Nephron (organoid): ENCODE results near the gene DAPP1.

Source experiments
- H3K27ac Mint-ChIP-seq, 3 experiments: 2 replicates each; pipeline ENCODE4 v1.8.0; 2020; ENCODE audit warnings: mixed read lengths in 3 of 3, mild to moderate bottlenecking in 2 of 3, moderate library complexity in 1 of 3
- H3K27me3 Mint-ChIP-seq: 2 replicates; pipeline ENCODE4 v1.8.0; 2021; ENCODE audit warnings: low read depth, mild to moderate bottlenecking, moderate library complexity, mixed read lengths
- H3K36me3 Mint-ChIP-seq: 2 replicates; pipeline ENCODE4 v1.8.0; 2020; ENCODE audit warnings: low read depth, mixed read lengths
- H3K4me1 Mint-ChIP-seq: 2 replicates; pipeline ENCODE4 v1.8.0; 2020; ENCODE audit warnings: mixed read lengths
- H3K4me3 Mint-ChIP-seq, 3 experiments: 2 replicates each; pipeline ENCODE4 v1.8.0; 2020; ENCODE audit warnings: mild to moderate bottlenecking in 3 of 3, mixed read lengths in 3 of 3, moderate library complexity in 2 of 3
- H3K9me3 Mint-ChIP-seq: 2 replicates; pipeline ENCODE4 v1.8.0; 2020; ENCODE audit warnings: mixed read lengths
- TF ChIP-seq, protein P1 (sequence below), 3 experiments: fragments of 200-600 bp; sonication (generic); IDR thresholded peaks; one replicate each; pipeline ENCODE4 v1.5.0; 2021; ENCODE audit warnings: antibody characterized with exemption in 3 of 3; ENCODE audit not compliant: unreplicated experiment in 3 of 3

DAPP1 gene

DNA sequence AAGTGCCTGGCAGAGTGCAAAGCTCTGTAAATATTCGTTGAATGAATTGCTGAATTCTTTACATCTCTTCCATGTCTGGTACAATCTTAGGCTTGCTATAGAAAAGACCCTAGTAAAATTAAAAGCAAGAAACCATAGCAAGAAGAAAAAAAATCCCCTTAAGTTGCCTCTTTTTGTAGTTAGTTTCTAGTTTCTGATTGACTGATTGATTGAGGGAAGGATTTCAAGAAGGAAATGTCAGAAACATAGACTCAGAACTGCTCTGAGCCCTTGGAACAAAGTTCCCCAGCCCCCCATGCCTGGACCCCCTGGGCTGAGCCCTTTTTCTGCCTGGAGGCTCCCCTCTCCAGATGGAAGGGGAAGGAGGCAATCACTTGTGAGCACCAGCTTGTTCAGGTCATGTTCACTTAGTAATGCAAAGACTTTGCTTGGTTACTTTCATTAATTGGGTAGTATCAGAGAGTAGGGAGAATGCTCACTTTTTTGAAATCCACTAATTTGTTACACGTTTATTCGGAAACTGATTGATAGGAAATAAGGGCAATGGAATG is 35.6 kb downstream of the DAPP1 start:
- no peak overlapping the region for H3K4me3 Mint-ChIP-seq
- no peaks in the 10 kb centered on the region for H3K36me3 Mint-ChIP-seq
- H3K4me1 Mint-ChIP-seq, result no peaks in the 10 kb centered on the region
- no peaks in the 10 kb centered on the region for H3K9me3 Mint-ChIP-seq
- no peaks in the 10 kb centered on the region for H3K27me3 Mint-ChIP-seq
- no peak overlapping the region for H3K27ac Mint-ChIP-seq
- TF ChIP-seq, protein P1, sequence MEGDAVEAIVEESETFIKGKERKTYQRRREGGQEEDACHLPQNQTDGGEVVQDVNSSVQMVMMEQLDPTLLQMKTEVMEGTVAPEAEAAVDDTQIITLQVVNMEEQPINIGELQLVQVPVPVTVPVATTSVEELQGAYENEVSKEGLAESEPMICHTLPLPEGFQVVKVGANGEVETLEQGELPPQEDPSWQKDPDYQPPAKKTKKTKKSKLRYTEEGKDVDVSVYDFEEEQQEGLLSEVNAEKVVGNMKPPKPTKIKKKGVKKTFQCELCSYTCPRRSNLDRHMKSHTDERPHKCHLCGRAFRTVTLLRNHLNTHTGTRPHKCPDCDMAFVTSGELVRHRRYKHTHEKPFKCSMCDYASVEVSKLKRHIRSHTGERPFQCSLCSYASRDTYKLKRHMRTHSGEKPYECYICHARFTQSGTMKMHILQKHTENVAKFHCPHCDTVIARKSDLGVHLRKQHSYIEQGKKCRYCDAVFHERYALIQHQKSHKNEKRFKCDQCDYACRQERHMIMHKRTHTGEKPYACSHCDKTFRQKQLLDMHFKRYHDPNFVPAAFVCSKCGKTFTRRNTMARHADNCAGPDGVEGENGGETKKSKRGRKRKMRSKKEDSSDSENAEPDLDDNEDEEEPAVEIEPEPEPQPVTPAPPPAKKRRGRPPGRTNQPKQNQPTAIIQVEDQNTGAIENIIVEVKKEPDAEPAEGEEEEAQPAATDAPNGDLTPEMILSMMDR (IDR thresholded peaks at IDR 0.05; ENCODE audit: unreplicated experiment in 3 of 3), result no peak

DNA sequence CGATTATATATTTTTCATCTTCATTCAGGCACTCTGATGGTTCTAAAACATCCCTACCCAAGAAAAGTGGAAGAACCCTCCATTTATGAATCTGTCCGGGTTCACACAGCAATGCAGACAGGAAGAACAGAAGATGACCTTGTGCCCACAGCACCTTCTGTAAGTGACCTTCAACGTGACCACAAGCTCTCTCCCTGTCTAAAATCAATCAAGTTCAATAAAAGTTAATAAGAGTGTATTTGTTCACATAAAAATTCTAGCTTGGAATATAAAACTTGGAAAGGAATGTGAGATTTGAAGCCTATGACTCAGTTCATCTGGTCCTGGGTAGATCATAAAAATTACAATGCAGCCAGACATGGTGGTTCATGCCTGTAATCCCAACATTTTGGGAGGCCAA is 36.6 kb downstream of the DAPP1 start:
- Mint-ChIP-seq H3K9me3 (no peaks in the 10 kb centered on the region), H3K4me1 (no peaks in the 10 kb centered on the region), H3K36me3 (no peaks in the 10 kb centered on the region), H3K4me3 (no peak overlapping the region), H3K27me3 (no peaks in the 10 kb centered on the region), H3K27ac (no peak overlapping the region)
- TF ChIP-seq, protein P1 (IDR thresholded peaks at IDR 0.05; ENCODE audit: unreplicated experiment in 3 of 3), result no peak

DNA sequence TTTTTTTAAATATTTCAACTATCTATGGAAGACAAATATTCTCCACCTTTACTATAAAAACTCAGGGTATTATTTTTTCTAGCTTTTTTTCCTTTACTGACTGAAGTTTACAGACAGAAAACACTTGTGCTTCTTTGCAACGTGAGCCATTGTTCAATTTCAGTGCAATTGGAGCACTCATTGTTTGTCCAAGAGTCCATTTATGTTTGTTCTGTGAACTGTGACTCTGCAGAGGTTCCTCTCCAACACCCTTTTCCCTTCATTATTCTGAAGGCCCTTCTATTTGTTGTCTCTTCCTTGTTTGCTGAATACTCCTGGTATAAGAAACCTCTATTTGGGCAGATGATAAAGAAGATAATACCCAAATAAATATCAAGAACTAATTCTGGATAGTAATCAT is 37.4 kb downstream of the DAPP1 start:
- Mint-ChIP-seq H3K9me3 (no peaks in the 10 kb centered on the region), H3K27me3 (no peaks in the 10 kb centered on the region)

DNA sequence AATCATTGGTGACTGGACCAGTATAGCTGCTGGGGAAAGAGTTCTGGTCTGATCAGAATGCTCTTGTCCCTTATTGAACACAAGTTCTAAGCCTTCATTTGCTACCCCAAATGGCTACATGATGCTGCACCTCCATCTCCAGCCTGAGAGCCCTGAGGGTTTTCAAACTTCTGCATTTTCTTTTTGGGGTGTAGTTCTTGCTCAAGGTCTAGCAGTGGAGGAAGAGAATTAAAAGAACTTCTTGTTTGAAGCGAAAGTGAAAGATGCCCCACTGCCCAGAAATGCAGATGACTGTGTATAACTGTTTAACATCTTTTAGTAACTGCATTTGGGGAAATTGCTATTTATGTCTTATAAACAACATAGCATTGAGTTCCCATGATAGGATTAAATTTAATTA is 39.1 kb downstream of the DAPP1 start:
- TF ChIP-seq, protein P1 (IDR thresholded peaks at IDR 0.05; ENCODE audit: unreplicated experiment in 3 of 3), result no peak
- H3K9me3 Mint-ChIP-seq, result no peaks in the 10 kb centered on the region

More for the DNA sequence above, 37.4 kb downstream of the DAPP1 start:
- Mint-ChIP-seq H3K27ac (no peak overlapping the region), H3K36me3 (no peaks in the 10 kb centered on the region), H3K4me3 (no peak overlapping the region), H3K4me1 (no peaks in the 10 kb centered on the region)
- TF ChIP-seq, protein P1 (IDR thresholded peaks at IDR 0.05; ENCODE audit: unreplicated experiment in 3 of 3), result no peak

DNA sequence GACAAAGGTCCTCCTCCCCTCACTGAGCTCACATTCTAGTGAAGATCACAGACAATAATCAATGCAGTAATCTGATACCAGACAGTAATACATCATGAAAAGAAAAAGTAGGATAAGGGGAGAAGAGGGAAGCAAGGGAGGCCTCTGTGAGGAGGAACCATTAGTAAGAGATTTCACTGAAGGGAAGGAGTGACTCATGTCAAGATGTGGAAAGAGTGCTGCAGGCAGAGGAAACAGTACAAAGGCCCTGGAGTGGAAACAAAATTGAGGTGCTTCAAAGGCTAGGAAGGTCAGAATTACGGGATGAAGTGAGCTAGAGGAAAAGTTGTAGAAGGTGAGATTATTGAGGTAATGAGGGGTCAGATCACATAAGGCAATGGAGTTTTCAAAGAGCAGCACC is 39.5 kb downstream of the DAPP1 start:
- TF ChIP-seq, protein P1 (IDR thresholded peaks at IDR 0.05; ENCODE audit: unreplicated experiment in 3 of 3), result no peak

More for the DNA sequence above, 39.1 kb downstream of the DAPP1 start:
- Mint-ChIP-seq H3K36me3 (no peaks in the 10 kb centered on the region), H3K27ac (no peak overlapping the region), H3K4me1 (no peaks in the 10 kb centered on the region), H3K4me3 (no peak overlapping the region), H3K27me3 (no peaks in the 10 kb centered on the region)

DNA sequence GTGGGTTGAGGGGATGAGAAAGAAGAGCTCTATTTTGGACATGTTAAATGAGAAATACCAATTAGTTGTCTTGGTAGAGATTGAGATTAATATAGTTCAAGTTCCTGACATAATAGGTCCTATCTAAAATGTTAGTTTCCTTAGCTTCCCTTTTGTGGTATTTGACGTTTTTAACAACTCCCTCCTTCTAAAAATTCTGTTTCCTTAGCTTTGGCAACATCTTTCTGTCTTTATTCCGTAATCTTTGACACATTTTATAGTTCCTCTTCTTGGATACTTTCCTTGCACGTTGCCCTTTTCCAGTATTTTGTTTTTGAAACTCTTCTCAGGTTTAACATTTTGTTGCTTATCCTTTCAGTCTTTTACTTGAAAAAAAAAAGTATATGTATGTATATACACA is 40.7 kb downstream of the DAPP1 start:
- Mint-ChIP-seq H3K9me3 (no peaks in the 10 kb centered on the region), H3K36me3 (no peaks in the 10 kb centered on the region), H3K27me3 (no peaks in the 10 kb centered on the region), H3K4me3 (no peak overlapping the region), H3K4me1 (no peaks in the 10 kb centered on the region), H3K27ac (no peak overlapping the region)
- TF ChIP-seq, protein P1 (IDR thresholded peaks at IDR 0.05; ENCODE audit: unreplicated experiment in 3 of 3), result no peak

More for the DNA sequence above, 39.5 kb downstream of the DAPP1 start:
- Mint-ChIP-seq H3K27ac (no peak overlapping the region), H3K4me3 (no peak overlapping the region), H3K9me3 (no peaks in the 10 kb centered on the region), H3K36me3 (no peaks in the 10 kb centered on the region), H3K27me3 (no peaks in the 10 kb centered on the region), H3K4me1 (no peaks in the 10 kb centered on the region)
